Gastrocnemius medialis (tissue), 4 donors: Measurements from ENCODE around the gene HOXD9. TPM values are rescaled to one million over a fixed set of nuclear protein-coding genes. Genes with fewer than 3 reads are reported as not detected.
A peak's percentile ranks its signal among the peaks of the same experiment; 100 is the strongest.

Experiments
- ATAC-seq, 2 donors: fragments of 150-250 bp; one replicate each; pipeline ENCODE4 v1.9.1; 2016
- DNase-seq, 2 donors: peaks; one replicate each; pipeline ENCODE4 v3.0.0-alpha.2; 2019
- H3K27ac ChIP-seq, 4 donors: fragments of 200-600 bp; sonication (generic); 1 replicate in 1 of 4; 2 replicates in 3 of 4; pipeline ENCODE4 v1.5.1; 2016 to 2018; ENCODE audit warnings: mild to moderate bottlenecking in 2 of 4, moderate library complexity in 1 of 4
- H3K27me3 ChIP-seq, 3 donors: fragments of 200-600 bp; sonication (generic) in 2 of 3; 1 replicate in 1 of 3; 2 replicates in 2 of 3; pipeline versions ENCODE4 v1.5.1 to v1.6.0; 2016 to 2019; ENCODE audit warnings: mild to moderate bottlenecking in 1 of 3, moderate library complexity in 1 of 3
- H3K36me3 ChIP-seq, 2 donors: fragments of 200-600 bp; sonication (generic) in 1 of 2; one replicate each; pipeline ENCODE4 v1.5.1; 2017 to 2018
- H3K4me1 ChIP-seq, 2 donors: fragments of 200-600 bp; sonication (generic) in 1 of 2; one replicate each; pipeline ENCODE4 v1.5.1; 2016 to 2017; ENCODE audit warnings: mild to moderate bottlenecking in 2 of 2
- H3K4me3 ChIP-seq, 4 donors: fragments of 200-600 bp; sonication (generic) in 3 of 4; 1 replicate in 1 of 4; 2 replicates in 3 of 4; pipeline ENCODE4 v1.5.1; 2016 to 2019; ENCODE audit warnings: mild to moderate bottlenecking in 2 of 4
- H3K9me3 ChIP-seq, 3 donors: fragments of 200-600 bp; sonication (generic) in 2 of 3; 1 replicate in 1 of 3; 2 replicates in 2 of 3; pipeline ENCODE4 v1.5.1; 2016 to 2019
- CTCF ChIP-seq, 5 experiments: fragments of 450-650 bp in 3 of 5; fragments of 200-600 bp in 2 of 5; sonication (generic) in 2 of 5; IDR thresholded peaks in 4 of 5; conservative IDR thresholded peaks in 1 of 5; 1 replicate in 4 of 5; 2 replicates in 1 of 5; pipeline ENCODE4 v1.5.1; 2016 to 2019; ENCODE audit warnings: antibody characterized with exemption in 5 of 5, mild to moderate bottlenecking in 3 of 5, moderate library complexity in 3 of 5
- POLR2A ChIP-seq, 2 donors: fragments of 450-650 bp; IDR thresholded peaks; one replicate each; pipeline ENCODE4 v1.6.1; 2017; ENCODE audit warnings: antibody characterized with exemption in 2 of 2, mild to moderate bottlenecking in 2 of 2, moderate library complexity in 2 of 2
- in situ Hi-C, 4 donors: fragments of 200-750 bp; cut with MboI; loops; one replicate each; pipeline versions ENCODE4 v1.15.0 to v1.8.0; 2017; ENCODE audit warnings: low sequenced_read_pairs in 4 of 4
- intact Hi-C: fragments of 100-400 bp; cut with DNase I; formaldehyde crosslinking; loops from one replicate; pipeline ENCODE4 v1.15.1; 2023; ENCODE audit warnings: low total_unique reads
- total RNA-seq, 4 donors: library from RNA; depleted of rRNA; stranded (reverse); fragments of >200 nt; gene quantifications; one replicate each; pipeline versions ENCODE4 v1.1.0 to v1.2.3, GENCODE V29; 2016

The HOXD9 gene
- total RNA-seq, 4 donors from 2014 or later, result 0.33 to 1.8 (median 0.78) TPM

GRCh38 chr2:176132205-176133171 lies 10.0 kb downstream of the HOXD9 start:
- in situ Hi-C loops (loop anchor here in 3 of 4 donors (25.0 kb wide), 2 partner anchors 680 to 1030 kb away; no protein-coding TSS in a partner anchor), intact Hi-C loops (loop anchor here (5.0 kb wide), 1 partner anchor 130 kb away; the partner anchor contains the start of gene LNPK)
- ATAC-seq, result no peak
- DNase-seq, result no peak
- no peaks in the 10 kb centered on the region for H3K9me3 ChIP-seq
- TF ChIP-seq CTCF (IDR thresholded peaks at IDR 0.05 in 4 of 5, conservative IDR thresholded peaks at IDR 0.05 in 1 of 5), result no peak
- TF ChIP-seq POLR2A (IDR thresholded peaks at IDR 0.05), result no peak
- H3K4me1 ChIP-seq, result peaks cover 10 to 15% of the 10 kb centered on the region in 2 donors
- H3K27ac ChIP-seq, result peak overlapping the region; percentile 83 to 95 (median 86)
- peaks cover 0 to 53% (median 36%) of the 10 kb centered on the region in 3 donors for H3K27me3 ChIP-seq
- peak overlapping the region; percentile 9 to 68 (median 42) for H3K4me3 ChIP-seq
- H3K36me3 ChIP-seq, result no peaks in the 10 kb centered on the region

- intact Hi-C loops, result loop anchor here (5.0 kb wide), 1 partner anchor 131 kb away; the partner anchor contains the start of gene LNPK
- in situ Hi-C loops, result loop anchor here in 3 of 4 donors (25.0 kb wide), 2 partner anchors 679 to 1029 kb away; no protein-coding TSS in a partner anchor
- Histone ChIP-seq H3K9me3 (no peaks in the 10 kb centered on the region), H3K4me3 (no peak overlapping the region), H3K27me3 (peaks cover 0 to 50% (median 30%) of the 10 kb centered on the region in 3 donors), H3K36me3 (no peaks in the 10 kb centered on the region), H3K4me1 (peaks cover 15 to 19% of the 10 kb centered on the region in 2 donors), H3K27ac (peak overlapping the region; percentile 83 to 95 (median 86))
- no peak for TF ChIP-seq CTCF (IDR thresholded peaks at IDR 0.05 in 4 of 5, conservative IDR thresholded peaks at IDR 0.05 in 1 of 5)
- TF ChIP-seq POLR2A (IDR thresholded peaks at IDR 0.05), result no peak
- ATAC-seq (no peak), DNase-seq (no peak)
Observed at GRCh38 chr2:176133389-176133788, 10.9 kb downstream of the HOXD9 start.

GRCh38 chr2:176134035-176134434 lies 11.5 kb downstream of the HOXD9 start:
- no peak for DNase-seq
- TF ChIP-seq CTCF (IDR thresholded peaks at IDR 0.05 in 4 of 5, conservative IDR thresholded peaks at IDR 0.05 in 1 of 5) (no peak), POLR2A (IDR thresholded peaks at IDR 0.05) (no peak)
- Histone ChIP-seq H3K4me3 (no peak overlapping the region), H3K27ac (peak overlapping the region in 2 of 4 donors; percentile 88 to 95), H3K36me3 (no peaks in the 10 kb centered on the region), H3K9me3 (no peaks in the 10 kb centered on the region), H3K4me1 (peaks cover 12 to 19% of the 10 kb centered on the region in 2 donors), H3K27me3 (peaks cover 0 to 43% (median 25%) of the 10 kb centered on the region in 3 donors)
- no peak for ATAC-seq
- intact Hi-C loops, result loop anchor here (5.0 kb wide), 1 partner anchor 132 kb away; the partner anchor contains the start of gene LNPK
- in situ Hi-C loops, result loop anchor here in 3 of 4 donors (25.0 kb wide), 2 partner anchors 678 to 1028 kb away; no protein-coding TSS in a partner anchor

GRCh38 chr2:176135035-176135440 lies 12.5 kb downstream of the HOXD9 start:
- no peak overlapping the region for H3K4me3 ChIP-seq
- no peak for ATAC-seq
- TF ChIP-seq POLR2A (IDR thresholded peaks at IDR 0.05), result no peak
- no peak for TF ChIP-seq CTCF (IDR thresholded peaks at IDR 0.05 in 4 of 5, conservative IDR thresholded peaks at IDR 0.05 in 1 of 5)
- H3K4me1 ChIP-seq, result peaks cover 12 to 19% of the 10 kb centered on the region in 2 donors
- no peaks in the 10 kb centered on the region for H3K9me3 ChIP-seq
- peaks cover 0 to 45% (median 20%) of the 10 kb centered on the region in 3 donors for H3K27me3 ChIP-seq
- H3K36me3 ChIP-seq, result no peaks in the 10 kb centered on the region
- in situ Hi-C loops, result loop anchor here in 3 of 4 donors (25.0 kb wide), 2 partner anchors 677 to 1027 kb away; no protein-coding TSS in a partner anchor
- no peak for DNase-seq
- H3K27ac ChIP-seq, result peak overlapping the region; percentile 81 to 89 (median 86)
- intact Hi-C loops, result no loop called here
